Measurements from ENCODE around the gene SH3BP2. TPM values are rescaled to one million over a fixed set of nuclear protein-coding genes. Genes with fewer than 3 reads are reported as not detected.

The SH3BP2 gene
- polyA plus RNA-seq, 1 donor (not counting 4 experiments of a cell fraction or from before 2014, with no cell fraction given) = 11.2 TPM

GRCh38 chr4:2794486-2795299, 1.8 kb downstream of the SH3BP2 start:
- TF ChIP-seq EZH2 (IDR thresholded peaks at IDR 0.05; ENCODE audit: low read length) = no peak
- no peak for TF ChIP-seq CTCF (optimal IDR thresholded peaks at IDR 0.05 in 1 of 3, IDR thresholded peaks at IDR 0.05 in 1 of 3, conservative IDR thresholded peaks at IDR 0.05 in 1 of 3; ENCODE audit: extremely low read depth in 1 of 3, insufficient read depth in 2 of 3, low read length in 3 of 3)
- H3K9me3 ChIP-seq (ENCODE audit: control insufficient read depth, low read depth, low read length) = no peaks in the 10 kb centered on the region
- H3K9ac ChIP-seq (ENCODE audit: control insufficient read depth, extremely low read depth, insufficient read depth, low read length) = peak overlapping the region; percentile 68
- H3K4me3 ChIP-seq (ENCODE audit: control insufficient read depth in 2 of 3, extremely low read depth in 1 of 3, insufficient read depth in 2 of 3, low read depth in 1 of 3, low read length in 3 of 3) = peak overlapping the region in 1 of 3 experiments; percentile 74
- peak overlapping the region; percentile 62 for H2AFZ ChIP-seq (ENCODE audit: control insufficient read depth, low read length)
- H3K9me1 ChIP-seq (ENCODE audit: control insufficient read depth, extremely low read depth, insufficient read depth, low read length) = no peaks in the 10 kb centered on the region
- peaks cover 15% of the 10 kb centered on the region for H3K27me3 ChIP-seq (ENCODE audit: control insufficient read depth, extremely low read depth, insufficient read depth, low read length)
- peak overlapping the region; percentile 83 for H3K4me2 ChIP-seq (ENCODE audit: control insufficient read depth, extremely low read depth, insufficient read depth, low read depth, low read length)
- no peaks in the 10 kb centered on the region for H3K36me3 ChIP-seq (ENCODE audit: control insufficient read depth in 2 of 2, extremely low read depth in 1 of 2, insufficient read depth in 2 of 2, low read length in 2 of 2)
- H4K20me1 ChIP-seq (ENCODE audit: control insufficient read depth, extremely low read depth, insufficient read depth, low read length) = no peaks in the 10 kb centered on the region
- FAIRE-seq (no peak), DNase-seq (ENCODE audit: low read depth, low spot score) (no peak)
- dilution Hi-C loops (cut with MboI; ENCODE audit: extremely low pct_ligation_motif_present, low sequenced_read_pairs) = no loop called here
- no peaks in the 10 kb centered on the region for H3K79me2 ChIP-seq (ENCODE audit: control insufficient read depth, insufficient read depth, low read length)
- peaks cover 56% of the 10 kb centered on the region for H3K4me1 ChIP-seq (ENCODE audit: control insufficient read depth, extremely low read depth, insufficient read depth, low read length)
- no peak overlapping the region for H3K27ac ChIP-seq (ENCODE audit: control insufficient read depth, insufficient read depth, low read length)

GRCh38 chr4:2795300-2795892, 2.5 kb downstream of the SH3BP2 start:
- TF ChIP-seq CTCF (optimal IDR thresholded peaks at IDR 0.05 in 1 of 3, IDR thresholded peaks at IDR 0.05 in 1 of 3, conservative IDR thresholded peaks at IDR 0.05 in 1 of 3; ENCODE audit: extremely low read depth in 1 of 3, insufficient read depth in 2 of 3, low read length in 3 of 3) (no peak), EZH2 (IDR thresholded peaks at IDR 0.05; ENCODE audit: low read length) (no peak)
- H3K9ac ChIP-seq (ENCODE audit: control insufficient read depth, extremely low read depth, insufficient read depth, low read length) = peak overlapping the region; percentile 68
- H3K79me2 ChIP-seq (ENCODE audit: control insufficient read depth, insufficient read depth, low read length) = no peaks in the 10 kb centered on the region
- dilution Hi-C loops (cut with MboI; ENCODE audit: extremely low pct_ligation_motif_present, low sequenced_read_pairs) = no loop called here
- H3K9me3 ChIP-seq (ENCODE audit: control insufficient read depth, low read depth, low read length) = no peaks in the 10 kb centered on the region
- DNase-seq (ENCODE audit: low read depth, low spot score) (no peak), FAIRE-seq (no peak)
- no peaks in the 10 kb centered on the region for H3K9me1 ChIP-seq (ENCODE audit: control insufficient read depth, extremely low read depth, insufficient read depth, low read length)
- peaks cover 63% of the 10 kb centered on the region for H3K4me1 ChIP-seq (ENCODE audit: control insufficient read depth, extremely low read depth, insufficient read depth, low read length)
- peak overlapping the region; percentile 83 for H3K4me2 ChIP-seq (ENCODE audit: control insufficient read depth, extremely low read depth, insufficient read depth, low read depth, low read length)
- no peak overlapping the region for H3K4me3 ChIP-seq (ENCODE audit: control insufficient read depth in 2 of 3, extremely low read depth in 1 of 3, insufficient read depth in 2 of 3, low read depth in 1 of 3, low read length in 3 of 3)
- H4K20me1 ChIP-seq (ENCODE audit: control insufficient read depth, extremely low read depth, insufficient read depth, low read length) = no peaks in the 10 kb centered on the region
- H3K27me3 ChIP-seq (ENCODE audit: control insufficient read depth, extremely low read depth, insufficient read depth, low read length) = peaks cover 14% of the 10 kb centered on the region
- no peak overlapping the region for H2AFZ ChIP-seq (ENCODE audit: control insufficient read depth, low read length)
- H3K27ac ChIP-seq (ENCODE audit: control insufficient read depth, insufficient read depth, low read length) = no peak overlapping the region
- no peaks in the 10 kb centered on the region for H3K36me3 ChIP-seq (ENCODE audit: control insufficient read depth in 2 of 2, extremely low read depth in 1 of 2, insufficient read depth in 2 of 2, low read length in 2 of 2)

Measured in keratinocyte (primary cell).